ENCODE measurements around the gene CENPT. TPM values are rescaled to one million over a fixed set of nuclear protein-coding genes. Genes with fewer than 3 reads are reported as not detected.

CENPT gene
- total and polyA plus RNA-seq, 10 of the 15 experiments (the other 5 are each of a cell fraction or from before 2014, with no cell fraction given): 1.1 to 45.7 (median 24.5) TPM

DNA sequence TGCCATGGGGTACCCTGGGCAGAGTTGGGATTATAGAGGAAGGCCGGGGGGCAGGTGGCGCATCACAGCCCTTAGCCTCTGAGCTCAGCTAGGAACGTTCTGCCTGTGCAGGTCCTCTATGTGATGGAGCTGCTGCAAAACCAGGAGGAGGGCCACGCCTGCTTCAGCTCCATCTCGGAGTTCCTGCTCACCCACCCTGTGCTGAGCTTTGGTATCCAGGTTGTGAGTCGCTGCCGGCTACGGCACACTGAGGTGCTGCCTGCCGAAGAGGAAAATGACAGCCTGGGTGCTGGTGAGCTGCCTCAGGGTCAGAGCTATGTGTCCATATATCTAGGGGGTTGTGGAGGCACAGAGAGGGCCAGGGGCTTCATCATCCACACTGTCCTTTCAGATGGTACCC is 31.4 kb upstream of the CENPT start:
- intact Hi-C loops (cut with micrococcal nuclease; ENCODE audit: unreplicated experiment) (no loop called here), in situ Hi-C loops (cut with MboI) (loop anchor here (5.0 kb wide), 1 partner anchor 163 kb away; no protein-coding TSS in a partner anchor)
- TF ChIP-seq USF2 (IDR thresholded peaks at IDR 0.05; ENCODE audit: borderline replicate concordance, low read depth, low read length) (no peak), TBL1XR1 (IDR thresholded peaks at IDR 0.05; ENCODE audit: low read depth, low read length) (no peak), EP300 (IDR thresholded peaks at IDR 0.05; ENCODE audit: borderline replicate concordance in 1 of 2, control insufficient read depth in 1 of 2, low read depth in 2 of 2, low read length in 2 of 2) (no peak), TCF12 (IDR thresholded peaks at IDR 0.05; ENCODE audit: low read depth, low read length) (no peak)
- CTCF ChIA-PET: interaction anchor here (0.9 to 2.2 kb wide), 2 partner anchors 10 to 62 kb away, joined by 5 to 9 read pairs; no protein-coding TSS in a partner anchor
- SMC1A ChIA-PET (ENCODE audit: uncharacterized antibody, unreplicated experiment): no interaction called here
- no peak overlapping the region for H2AFZ ChIP-seq (ENCODE audit: control insufficient read depth, low read depth, low read length)
- FAIRE-seq: no peak
- peaks cover 19% of the 10 kb centered on the region for H3K79me2 ChIP-seq (ENCODE audit: control insufficient read depth, insufficient read depth, low read length)
- H3K27me3 ChIP-seq (replicated peaks in 1 of 2; ENCODE audit: control insufficient read depth in 2 of 2, insufficient read depth in 2 of 2, low read length in 1 of 2): no peaks in the 10 kb centered on the region
- RAD21 ChIA-PET (ENCODE audit: unreplicated experiment): no interaction called here
- peaks cover 19 to 58% of the 10 kb centered on the region in 2 experiments; a peak in 3 of 4 replicates for H3K36me3 ChIP-seq (ENCODE audit: control insufficient read depth in 2 of 2, insufficient read depth in 2 of 2, low read length in 1 of 2)
- H4K20me1 ChIP-seq (ENCODE audit: control insufficient read depth, insufficient read depth): peaks cover 2% of the 10 kb centered on the region
- no peak overlapping the region for H3K4me3 ChIP-seq
- no peak for DNase-seq (ENCODE audit: low read depth, low spot score)
- POLR2A ChIA-PET: no interaction called here
- no peak overlapping the region for H3K27ac ChIP-seq (ENCODE audit: control insufficient read depth, insufficient read depth)
- H3K4me2 ChIP-seq (ENCODE audit: control insufficient read depth, insufficient read depth): no peak overlapping the region
- BruUV-seq (replicated peaks): no TSS peak
- H3K4me1 ChIP-seq (ENCODE audit: control insufficient read depth, insufficient read depth, low read length): peaks cover 6% of the 10 kb centered on the region; the same call in 1 of the 2 replicates
- no peak overlapping the region for H3K9ac ChIP-seq (ENCODE audit: control insufficient read depth, insufficient read depth, low read length)
- over 99% methylated on average over 9 of the region's 9 CpGs for WGBS (ENCODE audit: insufficient coverage, insufficient replicate concordance, low lambda C conversion rate, missing lambda C conversion rate)
- H3K9me3 ChIP-seq (replicated peaks; ENCODE audit: control insufficient read depth, insufficient read depth, low read length): no peaks in the 10 kb centered on the region
- ATAC-seq: no peak

DNA sequence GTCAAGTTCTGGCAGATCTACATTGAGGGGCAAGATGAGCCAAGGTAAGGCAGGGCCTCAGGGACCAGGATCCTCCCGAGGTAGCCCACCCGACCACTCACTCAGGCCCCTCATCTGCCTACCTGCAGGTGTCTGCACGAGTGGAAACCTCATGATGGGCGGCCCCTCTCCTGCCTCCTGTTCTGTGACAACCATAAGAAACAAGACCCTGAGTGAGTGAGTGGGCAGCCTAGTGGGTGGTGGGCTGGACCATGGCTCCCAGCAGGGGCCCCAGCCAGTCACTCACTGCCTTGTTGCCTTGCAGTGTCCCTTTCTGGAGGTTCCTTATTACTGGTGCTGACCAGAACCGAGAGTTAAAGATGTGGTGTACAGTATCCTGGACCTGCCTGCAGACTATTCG is 30.7 kb upstream of the CENPT start:
- Histone ChIP-seq H3K36me3 (ENCODE audit: control insufficient read depth in 2 of 2, insufficient read depth in 2 of 2, low read length in 1 of 2) (peaks cover 15 to 52% of the 10 kb centered on the region in 2 experiments; a peak in 3 of 4 replicates), H3K27me3 (replicated peaks in 1 of 2; ENCODE audit: control insufficient read depth in 2 of 2, insufficient read depth in 2 of 2, low read length in 1 of 2) (no peaks in the 10 kb centered on the region), H3K4me3 (no peak overlapping the region), H3K9ac (ENCODE audit: control insufficient read depth, insufficient read depth, low read length) (no peak overlapping the region), H3K79me2 (ENCODE audit: control insufficient read depth, insufficient read depth, low read length) (peaks cover 25% of the 10 kb centered on the region), H3K27ac (ENCODE audit: control insufficient read depth, insufficient read depth) (no peak overlapping the region), H3K4me2 (ENCODE audit: control insufficient read depth, insufficient read depth) (no peak overlapping the region), H3K9me3 (replicated peaks; ENCODE audit: control insufficient read depth, insufficient read depth, low read length) (no peaks in the 10 kb centered on the region), H2AFZ (ENCODE audit: control insufficient read depth, low read depth, low read length) (no peak overlapping the region), H4K20me1 (ENCODE audit: control insufficient read depth, insufficient read depth) (peaks cover 4% of the 10 kb centered on the region), H3K4me1 (ENCODE audit: control insufficient read depth, insufficient read depth, low read length) (peaks cover 6% of the 10 kb centered on the region; the same call in 1 of the 2 replicates)
- intact Hi-C loops (cut with micrococcal nuclease; ENCODE audit: unreplicated experiment): no loop called here
- ChIA-PET RAD21 (ENCODE audit: unreplicated experiment) (no interaction called here), SMC1A (ENCODE audit: uncharacterized antibody, unreplicated experiment) (no interaction called here), CTCF (interaction anchor here (2.2 kb wide), 1 partner anchor 11 kb away, joined by 9 read pairs; no protein-coding TSS in a partner anchor), POLR2A (interaction anchor here (0.6 kb wide), 1 partner anchor 504 kb away, joined by 5 read pairs; no protein-coding TSS in a partner anchor)
- WGBS (ENCODE audit: insufficient coverage, insufficient replicate concordance, low lambda C conversion rate, missing lambda C conversion rate): 85% methylated on average over 6 of the region's 6 CpGs
- ATAC-seq: no peak
- TF ChIP-seq CEBPZ (IDR thresholded peaks at IDR 0.05; ENCODE audit: low read depth, low read length) (no peak), RAD51 (IDR thresholded peaks at IDR 0.05) (no peak), SMAD5 (IDR thresholded peaks at IDR 0.05; ENCODE audit: low read depth) (no peak), SMC3 (IDR thresholded peaks at IDR 0.05; ENCODE audit: borderline replicate concordance, low read length) (no peak), NR2F1 (conservative IDR thresholded peaks at IDR 0.05) (no peak), SMARCA5 (IDR thresholded peaks at IDR 0.05) (no peak)
- FAIRE-seq: no peak
- in situ Hi-C loops (cut with MboI): loop anchor here (5.0 kb wide), 1 partner anchor 164 kb away; no protein-coding TSS in a partner anchor
- DNase-seq (ENCODE audit: low read depth, low spot score): no peak
- BruUV-seq (replicated peaks): no TSS peak

All from GM12878 (cell line).